ENCODE results near the gene ZFHX3.

The ZFHX3 gene

DNA sequence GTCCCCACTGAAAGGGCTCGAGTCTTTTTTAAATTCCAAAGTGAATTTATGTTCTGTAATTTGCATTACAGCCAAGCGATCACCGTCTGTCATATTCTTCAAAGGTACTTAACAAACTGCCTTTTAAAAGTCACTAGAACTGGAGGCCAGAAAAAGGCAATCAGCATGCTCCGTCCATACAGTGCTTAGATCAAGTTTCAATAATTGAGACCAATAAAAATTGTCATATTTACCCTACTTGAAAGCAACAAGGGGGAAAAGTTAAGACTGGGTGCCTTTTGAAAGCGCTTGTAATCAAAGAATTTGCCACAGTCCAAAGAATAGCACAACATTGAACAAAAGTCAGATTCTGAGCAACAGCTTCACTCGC lies 9.0 kb upstream of the ZFHX3 start:
- ChIA-PET CTCF (interaction anchor here (0.6 to 2.0 kb wide), 2 partner anchors 224 to 415 kb away, joined by 3 to 16 read pairs; no protein-coding TSS in a partner anchor), POLR2A (ENCODE audit: low non-redundant PET) (no interaction called here)
- no peak for DNase-seq (ENCODE audit: low spot score)
- H3K27ac ChIP-seq: no peak overlapping the region
- TF ChIP-seq, protein P1, sequence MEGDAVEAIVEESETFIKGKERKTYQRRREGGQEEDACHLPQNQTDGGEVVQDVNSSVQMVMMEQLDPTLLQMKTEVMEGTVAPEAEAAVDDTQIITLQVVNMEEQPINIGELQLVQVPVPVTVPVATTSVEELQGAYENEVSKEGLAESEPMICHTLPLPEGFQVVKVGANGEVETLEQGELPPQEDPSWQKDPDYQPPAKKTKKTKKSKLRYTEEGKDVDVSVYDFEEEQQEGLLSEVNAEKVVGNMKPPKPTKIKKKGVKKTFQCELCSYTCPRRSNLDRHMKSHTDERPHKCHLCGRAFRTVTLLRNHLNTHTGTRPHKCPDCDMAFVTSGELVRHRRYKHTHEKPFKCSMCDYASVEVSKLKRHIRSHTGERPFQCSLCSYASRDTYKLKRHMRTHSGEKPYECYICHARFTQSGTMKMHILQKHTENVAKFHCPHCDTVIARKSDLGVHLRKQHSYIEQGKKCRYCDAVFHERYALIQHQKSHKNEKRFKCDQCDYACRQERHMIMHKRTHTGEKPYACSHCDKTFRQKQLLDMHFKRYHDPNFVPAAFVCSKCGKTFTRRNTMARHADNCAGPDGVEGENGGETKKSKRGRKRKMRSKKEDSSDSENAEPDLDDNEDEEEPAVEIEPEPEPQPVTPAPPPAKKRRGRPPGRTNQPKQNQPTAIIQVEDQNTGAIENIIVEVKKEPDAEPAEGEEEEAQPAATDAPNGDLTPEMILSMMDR (conservative IDR thresholded peaks at IDR 0.05; ENCODE audit: low read depth): no peak

DNA sequence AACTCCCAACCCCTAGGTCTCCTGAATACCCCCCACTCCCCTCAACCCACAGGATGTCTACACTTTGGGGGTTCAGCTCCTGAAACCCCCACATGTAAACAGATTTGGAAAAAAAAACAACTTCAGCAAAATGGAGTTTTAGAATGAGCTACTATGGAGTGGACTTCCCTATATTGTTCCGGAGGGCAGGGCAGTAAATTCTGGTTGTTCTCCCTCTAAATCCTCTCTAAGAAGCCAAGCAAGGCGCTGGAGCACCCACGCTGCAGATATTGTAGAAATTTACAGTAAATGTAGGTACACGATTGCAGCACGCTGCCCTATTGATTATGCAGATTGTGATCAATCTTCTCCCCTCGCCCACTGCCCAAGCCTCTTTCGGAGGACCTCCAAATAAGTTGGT lies 8.5 kb upstream of the ZFHX3 start:
- ChIA-PET CTCF (interaction anchor here (0.6 to 2.0 kb wide), 2 partner anchors 224 to 416 kb away, joined by 3 to 16 read pairs; no protein-coding TSS in a partner anchor), POLR2A (ENCODE audit: low non-redundant PET) (no interaction called here)
- peak overlapping the region; percentile 96 for H3K27ac ChIP-seq
- DNase-seq (ENCODE audit: low spot score): no peak
- TF ChIP-seq, protein P1 (conservative IDR thresholded peaks at IDR 0.05; ENCODE audit: low read depth): no peak

DNA sequence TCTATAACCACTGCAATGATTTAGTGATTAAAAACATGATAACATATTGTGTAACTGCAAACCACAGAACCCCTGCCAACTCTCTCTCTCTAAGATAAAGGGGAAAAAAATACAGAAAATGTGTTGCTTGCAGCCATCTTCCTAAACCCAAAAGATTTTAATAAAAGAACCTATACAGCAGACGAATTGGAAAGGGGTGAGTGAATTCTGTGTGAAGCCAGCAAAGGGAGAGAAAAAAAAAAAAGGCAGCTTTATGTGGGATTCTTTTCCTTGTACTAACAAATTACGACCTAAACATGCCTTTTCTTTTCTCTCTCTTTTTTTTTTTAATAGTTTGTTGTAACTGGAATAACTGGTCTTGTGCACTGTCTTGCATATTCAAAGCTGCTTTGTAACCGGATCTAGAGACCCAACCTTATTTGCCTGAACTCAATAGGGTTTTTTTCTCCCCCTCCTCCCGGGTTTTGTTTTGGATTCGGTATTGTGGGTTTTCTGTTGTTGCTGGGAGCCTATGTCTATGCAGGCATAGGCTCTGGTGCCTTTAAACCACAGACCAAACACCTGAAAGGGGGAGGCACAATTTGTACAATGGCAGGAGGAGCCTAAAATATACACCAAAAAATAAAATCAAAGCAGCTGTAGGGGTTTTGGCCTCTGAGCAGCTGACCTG lies 7.0 kb upstream of the ZFHX3 start:
- H3K27ac ChIP-seq: peak overlapping the region; percentile 96
- POLR2A ChIA-PET (ENCODE audit: low non-redundant PET): interaction anchor here (0.6 kb wide), 1 partner anchor 65 kb away, joined by 3 read pairs; no protein-coding TSS in a partner anchor
- TF ChIP-seq, protein P1 (conservative IDR thresholded peaks at IDR 0.05; ENCODE audit: low read depth): no peak

DNA sequence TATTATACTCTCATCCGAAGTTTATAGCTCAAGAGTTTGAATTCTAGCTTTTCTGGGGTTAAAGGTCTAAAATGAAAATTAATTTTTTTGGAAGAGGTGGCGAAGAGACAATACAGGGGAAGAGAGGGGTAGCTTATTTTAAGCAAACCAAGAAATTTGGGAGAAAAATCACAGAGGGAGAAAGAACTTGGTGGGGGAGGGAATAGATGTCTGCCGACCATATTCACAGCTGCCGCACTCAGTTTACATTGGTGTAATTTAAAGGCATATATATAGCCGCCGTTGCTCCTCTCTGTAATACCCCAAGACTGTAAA lies 6.5 kb upstream of the ZFHX3 start:
- ChIA-PET CTCF (interaction anchor here (0.5 to 1.0 kb wide), 4 partner anchors 222 to 654 kb away, joined by 3 to 6 read pairs (median 3); no protein-coding TSS in a partner anchor), POLR2A (ENCODE audit: low non-redundant PET) (interaction anchor here (0.6 kb wide), 2 partner anchors 64 to 173 kb away, joined by 3 to 13 read pairs; no protein-coding TSS in a partner anchor)
- TF ChIP-seq, protein P1 (conservative IDR thresholded peaks at IDR 0.05; ENCODE audit: low read depth): no peak
- DNase-seq (ENCODE audit: low spot score): no peak
- H3K27ac ChIP-seq: peak overlapping the region; percentile 96

More for the DNA sequence above, 7.0 kb upstream of the ZFHX3 start:
- CTCF ChIA-PET: interaction anchor here (0.5 to 2.0 kb wide), 5 partner anchors 15 to 655 kb away, joined by 3 to 16 read pairs (median 3); no protein-coding TSS in a partner anchor
- DNase-seq (ENCODE audit: low spot score): no peak

DNA sequence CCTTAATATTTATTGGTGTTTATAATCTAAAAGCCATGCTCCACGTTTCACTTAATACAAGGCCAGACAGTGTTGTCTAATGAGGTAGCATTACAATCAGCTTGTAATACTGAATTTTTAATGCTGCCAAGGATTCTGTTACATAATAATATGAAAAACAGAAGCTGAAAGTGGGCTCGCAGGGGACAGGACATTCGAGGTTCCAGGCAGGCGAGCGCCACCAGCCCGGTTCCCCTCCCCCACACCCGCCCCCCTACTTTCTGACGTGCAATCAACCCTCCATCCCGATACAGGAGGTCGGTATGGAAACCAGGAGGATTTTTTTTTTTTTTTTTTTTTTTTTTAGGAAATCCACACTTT lies 6.2 kb upstream of the ZFHX3 start:
- POLR2A ChIA-PET (ENCODE audit: low non-redundant PET): interaction anchor here (0.6 kb wide), 1 partner anchor 173 kb away, joined by 13 read pairs; no protein-coding TSS in a partner anchor
- CTCF ChIA-PET: interaction anchor here (0.5 to 1.0 kb wide), 3 partner anchors 221 to 494 kb away, joined by 3 to 6 read pairs (median 3); no protein-coding TSS in a partner anchor
- H3K27ac ChIP-seq: peak overlapping the region; percentile 96
- TF ChIP-seq, protein P1 (conservative IDR thresholded peaks at IDR 0.05; ENCODE audit: low read depth): no peak
- DNase-seq (ENCODE audit: low spot score): no peak

DNA sequence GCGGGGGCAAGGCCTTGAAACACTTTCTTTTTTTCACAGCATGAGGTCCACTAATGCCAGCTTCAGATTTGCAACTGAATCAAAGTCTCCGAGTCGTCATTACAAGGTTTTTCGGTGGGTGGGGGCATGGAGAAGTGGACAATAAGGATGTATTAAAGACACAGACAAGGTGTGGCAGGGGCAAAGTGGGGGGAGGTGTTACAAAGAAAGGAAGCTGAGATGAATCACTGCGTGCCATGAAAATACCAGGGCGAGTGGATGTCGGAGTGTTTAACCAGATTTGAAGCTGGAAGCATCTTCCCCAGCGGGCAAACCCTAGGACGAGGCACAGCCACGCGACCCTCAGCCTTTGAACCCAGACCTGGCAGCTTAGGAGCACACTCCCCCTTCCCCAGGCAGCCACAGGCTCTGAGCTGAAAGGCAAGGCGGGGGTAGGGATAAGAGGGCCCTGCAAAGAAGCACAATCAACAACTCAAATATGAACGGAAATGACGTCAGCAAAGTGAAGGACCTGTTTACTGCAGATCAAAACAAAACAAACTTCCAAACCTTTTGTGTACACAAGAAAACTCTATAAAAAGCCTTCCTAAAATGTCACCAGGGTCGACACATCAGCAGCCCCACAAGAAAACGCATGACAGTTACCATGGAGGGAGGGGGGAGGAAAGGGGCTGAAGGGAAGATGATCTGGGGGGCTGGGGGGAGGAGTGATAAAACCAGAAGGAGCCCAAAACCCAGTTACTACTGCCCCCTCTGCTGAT lies 5.6 kb upstream of the ZFHX3 start:
- ChIA-PET CTCF (interaction anchor here (0.5 to 1.0 kb wide), 3 partner anchors 59 to 495 kb away, joined by 3 to 4 read pairs (median 3); no protein-coding TSS in a partner anchor), POLR2A (ENCODE audit: low non-redundant PET) (interaction anchor here (0.6 kb wide), 1 partner anchor 270 kb away, joined by 3 read pairs; no protein-coding TSS in a partner anchor)
- H3K27ac ChIP-seq: peak overlapping the region; percentile 96
- TF ChIP-seq, protein P1 (conservative IDR thresholded peaks at IDR 0.05; ENCODE audit: low read depth): no peak
- peak; percentile 84 for DNase-seq (ENCODE audit: low spot score)

Measured in RWPE1 (cell line).